Thyroid gland (tissue), 4 donors: ENCODE data around the gene GDPD4.

ENCODE experiments used
- POLR2A ChIP-seq, 2 donors: fragments of 450-650 bp; IDR thresholded peaks; one replicate each; pipeline ENCODE4 v1.6.1; 2017; ENCODE audit warnings: antibody characterized with exemption in 2 of 2, mild to moderate bottlenecking in 2 of 2, moderate library complexity in 1 of 2
- TF ChIP-seq, protein P1 (sequence below), 6 experiments: fragments of 200-600 bp in 3 of 6; fragments of 450-650 bp in 3 of 6; sonication (generic) in 3 of 6; IDR thresholded peaks; one replicate each; pipeline ENCODE4 v1.5.1; 2016 to 2019; ENCODE audit warnings: antibody characterized with exemption in 6 of 6, mild to moderate bottlenecking in 2 of 6, inconsistent platforms in 1 of 6, moderate library complexity in 1 of 6

DNA sequence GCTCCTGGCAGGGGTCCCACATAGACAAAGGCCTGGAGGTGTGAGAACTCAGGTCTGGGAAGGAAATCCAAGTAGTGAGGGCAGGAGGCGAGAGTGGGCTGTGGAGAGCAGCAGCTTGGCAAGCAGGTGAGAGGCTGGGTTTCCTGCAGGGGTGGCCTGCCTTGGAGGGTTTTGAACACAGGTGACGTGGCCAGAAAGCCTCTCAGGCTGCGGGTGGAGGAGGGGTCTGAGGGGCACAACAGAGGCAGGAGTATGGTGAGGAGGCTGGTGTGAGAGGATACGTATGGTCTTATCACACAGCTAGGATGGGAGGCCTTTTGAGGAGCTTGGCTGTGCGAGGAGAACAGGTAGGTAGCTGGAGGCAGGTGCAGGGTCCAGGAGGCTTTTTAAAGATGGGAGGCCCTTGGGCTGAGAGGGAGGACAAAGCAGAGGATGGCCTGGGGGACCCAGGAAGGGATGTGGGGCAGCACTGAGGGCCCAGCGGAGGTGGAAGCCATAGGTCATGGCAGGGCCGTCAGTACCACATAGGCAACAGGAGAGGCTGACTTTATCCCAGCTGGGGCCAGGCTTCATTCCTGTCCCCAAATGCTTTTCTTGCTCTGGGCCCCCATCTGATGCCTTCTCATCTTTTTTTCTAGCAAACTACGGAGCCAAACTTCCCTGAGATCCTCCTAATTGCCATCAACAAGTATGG lies 89.0 kb downstream of the GDPD4 start:
- TF ChIP-seq, protein P1, sequence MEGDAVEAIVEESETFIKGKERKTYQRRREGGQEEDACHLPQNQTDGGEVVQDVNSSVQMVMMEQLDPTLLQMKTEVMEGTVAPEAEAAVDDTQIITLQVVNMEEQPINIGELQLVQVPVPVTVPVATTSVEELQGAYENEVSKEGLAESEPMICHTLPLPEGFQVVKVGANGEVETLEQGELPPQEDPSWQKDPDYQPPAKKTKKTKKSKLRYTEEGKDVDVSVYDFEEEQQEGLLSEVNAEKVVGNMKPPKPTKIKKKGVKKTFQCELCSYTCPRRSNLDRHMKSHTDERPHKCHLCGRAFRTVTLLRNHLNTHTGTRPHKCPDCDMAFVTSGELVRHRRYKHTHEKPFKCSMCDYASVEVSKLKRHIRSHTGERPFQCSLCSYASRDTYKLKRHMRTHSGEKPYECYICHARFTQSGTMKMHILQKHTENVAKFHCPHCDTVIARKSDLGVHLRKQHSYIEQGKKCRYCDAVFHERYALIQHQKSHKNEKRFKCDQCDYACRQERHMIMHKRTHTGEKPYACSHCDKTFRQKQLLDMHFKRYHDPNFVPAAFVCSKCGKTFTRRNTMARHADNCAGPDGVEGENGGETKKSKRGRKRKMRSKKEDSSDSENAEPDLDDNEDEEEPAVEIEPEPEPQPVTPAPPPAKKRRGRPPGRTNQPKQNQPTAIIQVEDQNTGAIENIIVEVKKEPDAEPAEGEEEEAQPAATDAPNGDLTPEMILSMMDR (IDR thresholded peaks at IDR 0.05), result no peak
- no peak for TF ChIP-seq POLR2A (IDR thresholded peaks at IDR 0.05)
